NCI-H128 (cell line): ENCODE data around the gene AK2.
"Not testable (repeated sequence)": the region's sequence is repeated elsewhere in the genome, so short reads cannot be mapped to it uniquely, and the experiment has no call there.

Experiments used
- DNase-seq: peaks from one replicate; lab custom pipeline; 2025; ENCODE audit not compliant: unreplicated experiment; lab: John Stamatoyannopoulos, UW

Gene AK2

DNA sequence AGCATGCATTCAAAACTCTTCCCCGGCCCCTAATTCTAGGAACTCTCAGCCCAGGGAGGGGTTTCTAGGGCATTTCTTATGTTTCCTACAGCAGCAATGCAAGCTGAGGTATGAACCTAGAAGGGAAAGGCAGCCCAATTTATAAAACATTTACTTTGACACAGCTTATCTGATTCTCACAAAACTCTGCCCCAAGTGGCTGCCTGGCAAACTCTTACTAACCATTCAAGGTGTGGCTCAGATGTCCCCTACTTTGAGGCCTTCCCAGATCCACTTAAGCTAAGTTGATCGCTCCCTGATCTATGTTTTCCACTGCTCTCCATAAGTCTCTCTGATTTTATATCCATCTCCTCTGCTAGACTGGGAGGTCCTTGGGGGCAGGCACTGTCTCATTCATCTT is 35.4 kb downstream of the AK2 start:
- DNase-seq, result no peak

- no peak for DNase-seq
Measured at GRCh38 chr1:33000427-33001026, 36.2 kb downstream of the AK2 start.

- no peak for DNase-seq
Measured at GRCh38 chr1:32998997-32999396, 37.7 kb downstream of the AK2 start.

DNA sequence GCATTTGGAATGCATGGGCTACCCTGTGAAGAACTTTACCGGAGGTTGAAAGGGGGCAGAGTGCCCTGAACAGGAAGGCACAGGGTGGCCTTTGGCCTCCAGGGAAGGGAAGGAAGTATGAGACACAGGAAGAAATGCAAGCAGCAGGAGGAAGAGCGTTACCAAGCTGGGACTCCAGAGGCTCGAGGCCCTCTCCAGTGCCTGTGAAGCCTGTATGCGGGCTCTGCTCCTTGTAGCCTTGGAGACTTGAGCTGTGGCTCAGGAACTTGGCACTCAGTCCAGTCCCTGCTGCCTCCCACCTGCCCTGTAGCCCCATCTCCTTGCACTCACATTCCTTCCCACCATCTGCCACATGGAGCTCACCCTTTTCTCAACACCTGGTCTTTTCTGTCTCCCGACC is 38.6 kb downstream of the AK2 start:
- DNase-seq, result no peak

GRCh38 chr1:32997381-32997891 is 39.2 kb downstream of the AK2 start:
- no peak for DNase-seq

- DNase-seq, result not testable (repeated sequence)
Measured at GRCh38 chr1:32993324-32993636, 43.4 kb downstream of the AK2 start.

DNA sequence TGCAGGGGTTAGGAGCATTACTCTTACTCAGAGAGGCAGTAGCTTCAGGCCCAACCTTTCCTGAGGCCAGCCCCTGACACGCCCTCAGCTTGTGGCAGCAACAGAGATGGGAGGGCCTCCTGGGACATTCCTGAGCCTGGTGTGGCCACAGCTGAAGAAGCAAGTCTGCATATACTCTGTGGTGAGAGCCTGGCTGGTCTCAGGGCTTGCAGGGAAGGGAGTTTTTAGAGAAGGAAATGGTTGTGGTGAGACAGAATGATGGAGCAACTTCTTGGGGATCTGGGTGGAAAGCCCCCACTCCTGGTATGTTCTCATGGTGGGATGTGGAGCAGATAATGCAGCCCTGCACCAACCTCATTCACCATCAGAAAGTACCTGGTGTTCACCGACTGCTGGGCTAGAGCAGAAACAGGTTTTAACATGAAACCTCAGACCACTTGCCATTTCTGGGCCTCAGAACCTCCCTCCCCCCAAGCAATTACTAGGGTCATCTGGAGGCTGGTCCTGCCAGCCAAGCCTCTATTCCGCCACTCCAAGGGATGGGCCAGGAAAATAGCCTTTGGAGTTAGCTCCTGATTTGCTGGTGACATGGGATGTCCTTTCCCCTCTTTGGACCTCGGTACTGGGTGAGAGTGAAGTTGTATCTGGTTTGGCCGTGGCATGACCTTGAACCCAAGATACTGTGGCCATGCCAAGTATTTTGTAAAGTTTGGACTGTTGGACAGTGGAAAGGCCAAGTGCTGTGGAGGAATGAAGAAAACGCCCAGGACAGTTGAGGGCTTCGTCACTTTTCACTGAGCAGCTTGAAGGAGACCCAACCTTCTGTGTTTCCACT is 44.0 kb downstream of the AK2 start:
- DNase-seq, result no peak

DNA sequence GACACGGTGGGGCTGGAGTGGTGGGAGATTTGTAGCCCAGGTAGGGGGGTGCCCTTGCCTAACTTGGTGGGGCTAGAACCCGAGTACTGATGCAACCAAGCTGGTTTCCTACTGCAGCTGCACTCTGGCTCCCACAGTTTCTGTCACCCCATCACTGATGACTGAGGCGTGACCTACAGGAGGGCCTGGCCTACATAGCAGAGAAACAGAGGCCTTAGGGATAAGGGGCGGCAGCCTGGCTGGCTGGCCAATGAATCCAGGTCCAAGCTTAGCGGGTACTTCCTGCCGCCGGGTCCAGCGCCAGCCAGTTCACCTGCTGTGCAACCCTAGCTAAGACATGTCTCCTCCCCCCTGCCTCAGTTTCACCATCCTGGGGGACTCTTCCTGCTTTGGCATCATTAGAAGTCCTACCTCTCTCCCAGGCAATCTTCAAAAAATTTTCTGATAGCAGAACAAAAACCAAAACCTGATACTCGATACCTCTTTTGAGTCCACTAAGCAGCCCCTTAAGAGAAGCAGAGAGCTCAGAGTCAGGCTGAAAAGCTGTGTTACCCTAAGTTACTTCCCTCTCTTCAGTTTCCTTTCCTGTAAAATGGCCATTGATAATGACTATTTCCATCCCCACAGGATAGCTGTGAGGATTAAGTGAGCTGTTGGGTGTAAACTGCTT is 44.7 kb downstream of the AK2 start:
- DNase-seq, result no peak

GRCh38 chr1:32991386-32991785 is 45.3 kb downstream of the AK2 start:
- DNase-seq, result no peak

- DNase-seq, result no peak
Measured at GRCh38 chr1:32990887-32991286, 45.8 kb downstream of the AK2 start.

DNA sequence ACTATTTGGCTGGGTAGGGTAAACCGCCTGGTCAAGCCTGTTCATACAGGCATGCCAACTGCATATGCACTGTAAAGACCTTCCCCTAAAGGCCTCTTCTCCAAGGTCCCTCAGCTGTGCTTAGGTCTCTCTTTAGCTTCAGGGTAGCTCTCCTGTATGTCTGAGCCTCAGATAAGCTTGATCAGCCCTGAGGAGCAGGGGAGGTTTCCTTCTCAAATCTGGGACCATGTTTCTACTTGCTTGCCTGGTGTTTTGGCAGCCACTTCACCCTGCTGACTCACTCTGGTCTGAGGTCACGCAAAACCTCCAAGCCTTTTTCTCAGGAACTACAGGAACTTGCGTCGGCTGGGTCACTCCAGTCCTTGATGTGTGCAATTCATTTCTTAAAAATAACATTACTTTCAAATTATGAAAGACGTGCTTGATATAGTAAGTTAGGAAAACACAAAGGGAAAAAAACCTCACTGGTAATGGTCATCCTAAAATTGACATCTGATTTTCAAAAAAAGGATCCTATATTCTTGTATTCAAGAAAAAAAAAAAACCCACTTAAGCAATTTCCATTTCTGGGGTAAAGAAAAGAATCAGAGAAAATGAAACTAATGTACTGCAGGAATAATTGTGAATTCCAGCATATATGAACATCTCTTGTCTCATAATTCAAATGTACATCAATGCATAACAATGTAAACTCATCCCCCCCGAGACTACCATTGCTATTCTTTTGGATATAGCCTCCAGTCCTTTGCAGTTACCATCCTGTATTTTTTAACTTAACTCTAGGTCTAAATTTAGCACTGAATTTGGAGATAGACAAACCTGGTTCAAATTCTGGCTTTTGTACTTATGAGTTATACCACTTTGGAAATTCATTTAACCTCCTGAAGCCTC is 47.3 kb downstream of the AK2 start:
- no peak for DNase-seq

- DNase-seq, result no peak
Measured at GRCh38 chr1:32988665-32989064, 48.0 kb downstream of the AK2 start.

GRCh38 chr1:32985226-32985625 is 51.5 kb downstream of the AK2 start:
- DNase-seq, result no peak

DNA sequence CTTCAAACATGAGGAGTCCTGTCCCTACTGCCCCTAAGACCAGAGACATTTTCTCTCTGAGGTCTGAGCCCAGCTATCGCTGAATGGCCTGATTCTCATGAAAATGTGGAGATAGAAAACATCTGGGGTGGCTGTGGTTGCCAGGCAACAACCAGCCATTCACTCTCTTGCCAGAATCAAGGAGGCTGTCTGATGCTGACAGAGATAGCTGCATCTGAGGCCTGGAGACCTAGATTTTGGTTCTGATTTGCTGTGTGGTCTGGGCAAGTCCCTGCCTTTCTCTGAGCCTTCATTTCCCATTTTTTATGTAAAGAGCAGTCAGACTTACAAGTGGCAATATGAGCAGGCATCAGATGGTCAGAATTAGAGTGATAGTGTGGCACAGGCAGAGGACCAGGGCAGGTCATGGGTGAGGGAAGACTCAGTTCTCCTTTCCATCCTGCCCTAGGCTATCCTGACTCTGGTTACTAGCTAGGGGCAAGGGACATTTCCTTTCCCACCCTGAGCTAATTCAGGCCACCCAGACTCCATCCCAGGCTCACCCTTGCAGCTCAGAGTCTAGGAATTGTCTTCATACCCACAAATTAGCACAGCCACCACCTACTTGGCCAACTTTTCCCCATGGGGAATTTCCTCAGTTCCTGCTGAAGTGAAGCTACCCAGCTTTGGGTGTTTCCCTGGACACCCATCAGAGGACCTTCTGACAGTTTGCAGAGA is 52.1 kb downstream of the AK2 start:
- no peak for DNase-seq

- no peak for DNase-seq
Measured at GRCh38 chr1:32984090-32984454, 52.6 kb downstream of the AK2 start.

DNA sequence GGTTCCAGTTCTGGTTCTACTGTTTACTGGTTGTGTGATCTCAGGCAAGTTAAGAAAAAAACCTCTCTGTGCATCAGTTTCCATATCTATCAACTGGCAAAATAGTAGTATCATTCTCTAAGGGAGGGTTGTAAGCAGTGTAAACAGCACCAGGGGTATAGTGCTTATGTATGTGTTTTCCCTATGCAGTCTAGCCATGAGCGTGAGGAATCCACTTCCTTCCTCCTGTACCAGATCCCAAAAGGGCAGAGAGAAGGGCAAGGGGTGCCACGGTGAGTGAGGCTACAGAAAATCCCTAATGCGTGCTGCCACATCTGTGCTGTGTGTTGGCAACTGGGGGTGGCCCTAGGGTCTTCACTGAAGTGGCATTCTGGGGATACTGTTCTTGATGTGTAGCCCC is 53.7 kb downstream of the AK2 start:
- DNase-seq, result no peak

GRCh38 chr1:32981003-32981901 is 55.4 kb downstream of the AK2 start:
- DNase-seq, result no peak

- no peak for DNase-seq
Measured at GRCh38 chr1:32980080-32980479, 56.6 kb downstream of the AK2 start.

DNA sequence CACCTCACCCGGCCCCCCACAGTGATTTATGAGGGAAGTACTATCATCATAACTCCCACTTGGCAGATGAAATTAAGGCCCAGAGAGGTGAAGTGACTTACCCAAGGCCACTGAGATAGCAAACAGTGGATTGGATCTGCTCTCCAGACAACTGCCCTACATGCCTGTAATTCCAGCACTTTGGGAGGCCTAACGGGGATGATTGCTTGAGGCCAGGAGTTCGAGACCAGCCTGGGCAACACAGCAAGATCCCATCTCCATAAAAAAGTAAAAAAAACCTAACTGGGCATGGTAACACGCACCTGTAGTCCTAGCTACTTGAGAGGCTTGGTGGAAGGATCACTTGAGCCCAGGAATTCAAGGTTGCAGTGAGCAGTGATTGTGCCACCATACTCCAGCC is 57.8 kb downstream of the AK2 start:
- no peak for DNase-seq
